CD14-positive monocyte (primary cell): ENCODE measurements around the gene SCN4B. TPM values are rescaled to one million over a fixed set of nuclear protein-coding genes. Genes with fewer than 3 reads are reported as not detected.
A peak's percentile ranks its signal among the peaks of the same experiment; 100 is the strongest.

Experiments
- DNase-seq, 3 donors: peaks; one replicate each; pipeline ENCODE4 v3.0.0-alpha.2; 2011 to 2022
- H2AFZ ChIP-seq: 2 replicates; pipeline ENCODE4 v1.6.0; 2012; ENCODE audit warnings: mild to moderate bottlenecking, low read depth, low read length, inconsistent platforms; ENCODE audit not compliant: insufficient read depth, poor library complexity, severe bottlenecking
- H3K27ac ChIP-seq, 2 donors: 1 replicate in 1 of 2; 2 replicates in 1 of 2; pipeline ENCODE4 v1.5.1; 2012 to 2013; ENCODE audit warnings: low read length in 2 of 2, control low read depth in 1 of 2, inconsistent platforms in 1 of 2, low read depth in 1 of 2, mild to moderate bottlenecking in 1 of 2
- H3K27me3 ChIP-seq, 2 donors: one replicate each; pipeline versions ENCODE4 v1.6.0 to v1.6.1; 2011 to 2013; ENCODE audit warnings: low read length in 2 of 2; ENCODE audit not compliant: control insufficient read depth in 2 of 2, insufficient read depth in 2 of 2
- H3K36me3 ChIP-seq, 2 donors: replicated peaks in 1 of 2; 1 replicate in 1 of 2; 2 replicates in 1 of 2; pipeline versions ENCODE4 v1.5.1 to v1.6.1; 2012 to 2013; ENCODE audit warnings: low read length in 2 of 2, control low read depth in 1 of 2, inconsistent platforms in 1 of 2, mild to moderate bottlenecking in 1 of 2; ENCODE audit not compliant: insufficient read depth in 2 of 2, control insufficient read depth in 1 of 2
- H3K4me1 ChIP-seq, 2 donors: 1 replicate in 1 of 2; 2 replicates in 1 of 2; pipeline versions ENCODE4 v1.5.1 to v1.6.1; 2012 to 2013; ENCODE audit warnings: low read length in 2 of 2, control low read depth in 1 of 2, inconsistent platforms in 1 of 2, mild to moderate bottlenecking in 1 of 2, moderate library complexity in 1 of 2; ENCODE audit not compliant: insufficient read depth in 2 of 2, control insufficient read depth in 1 of 2
- H3K4me2 ChIP-seq: replicated peaks from 2 replicates; pipeline ENCODE3; 2012; ENCODE audit warnings: low read length, moderate library complexity, mild to moderate bottlenecking; ENCODE audit not compliant: poor library complexity, severe bottlenecking; ENCODE audit errors: extremely low read depth
- H3K4me3 ChIP-seq, 3 experiments: fragments of 200-600 bp in 1 of 3; sonication (generic) in 1 of 3; replicated peaks in 1 of 3; 1 replicate in 2 of 3; 2 replicates in 1 of 3; pipeline ENCODE4 v1.5.1; 2011 to 2013; ENCODE audit warnings: low read length in 3 of 3, mild to moderate bottlenecking in 3 of 3, control low read depth in 2 of 3, low read depth in 2 of 3, inconsistent platforms in 1 of 3, moderate library complexity in 1 of 3
- H3K79me2 ChIP-seq: 2 replicates; pipeline ENCODE4 v1.6.0; 2012; ENCODE audit warnings: mild to moderate bottlenecking, control low read depth, inconsistent platforms, low read length, moderate library complexity; ENCODE audit not compliant: insufficient read depth
- H3K9ac ChIP-seq: 2 replicates; pipeline ENCODE4 v1.6.0; 2017; ENCODE audit warnings: low read length, mild to moderate bottlenecking; ENCODE audit not compliant: insufficient read depth, poor library complexity, severe bottlenecking
- H3K9me3 ChIP-seq, 2 donors: replicated peaks in 1 of 2; 1 replicate in 1 of 2; 2 replicates in 1 of 2; pipeline versions ENCODE4 v1.5.1 to v1.6.1; 2012 to 2013; ENCODE audit warnings: low read length in 2 of 2, control low read depth in 1 of 2; ENCODE audit not compliant: control insufficient read depth in 1 of 2, insufficient read depth in 1 of 2
- H4K20me1 ChIP-seq: 2 replicates; pipeline ENCODE4 v1.6.0; 2012; ENCODE audit warnings: mild to moderate bottlenecking, low read length, control low read depth, moderate library complexity; ENCODE audit not compliant: insufficient read depth
- H3K27ac Mint-ChIP-seq, 7 donors: one replicate each; pipeline ENCODE4 v1.8.0; 2020; ENCODE audit warnings: mild to moderate bottlenecking in 7 of 7, mixed read lengths in 7 of 7, moderate library complexity in 6 of 7, inconsistent platforms in 2 of 7
- H3K27me3 Mint-ChIP-seq, 3 donors: one replicate each; pipeline ENCODE4 v1.8.0; 2021 to 2022; ENCODE audit warnings: low read depth in 3 of 3, mild to moderate bottlenecking in 3 of 3, mixed read lengths in 3 of 3, moderate library complexity in 3 of 3, inconsistent platforms in 1 of 3
- H3K36me3 Mint-ChIP-seq, 2 donors: one replicate each; pipeline ENCODE4 v1.8.0; 2020; ENCODE audit warnings: mixed read lengths in 2 of 2, inconsistent platforms in 1 of 2, mild to moderate bottlenecking in 1 of 2
- H3K4me1 Mint-ChIP-seq: one replicate; pipeline ENCODE4 v1.8.0; 2020; ENCODE audit warnings: mild to moderate bottlenecking, mixed read lengths
- H3K4me3 Mint-ChIP-seq, 2 donors: one replicate each; pipeline ENCODE4 v1.8.0; 2020; ENCODE audit warnings: mild to moderate bottlenecking in 2 of 2, mixed read lengths in 2 of 2, moderate library complexity in 1 of 2
- H3K9me3 Mint-ChIP-seq, 7 donors: one replicate each; pipeline ENCODE4 v1.8.0; 2020 to 2022; ENCODE audit warnings: mixed read lengths in 7 of 7, mild to moderate bottlenecking in 6 of 7, moderate library complexity in 6 of 7, inconsistent platforms in 2 of 7
- CTCF ChIP-seq: fragments of 200-600 bp; IDR thresholded peaks from one replicate; pipeline ENCODE4 v1.8.0; 2022; ENCODE audit warnings: antibody characterized with exemption, mild to moderate bottlenecking
- WGBS: methylation state at CpG from one replicate; pipeline ENCODE4 v1.1.5; 2013; ENCODE audit warnings: missing lambda C conversion rate; ENCODE audit not compliant: insufficient coverage; 5-methylcytosine and 5-hydroxymethylcytosine counted together
- intact Hi-C, 2 donors: fragments of 100-400 bp; cut with micrococcal nuclease; formaldehyde crosslinking; loops; one replicate each; pipeline versions ENCODE4 v1.15.0 to v1.15.1; 2023
- polyA plus RNA-seq, 3 donors: library from polyadenylated mRNA; depleted of rRNA in 1 of 3; unstranded in 2 of 3; stranded (reverse) in 1 of 3; fragments of 300-500 nt in 2 of 3; fragments of >200 nt in 1 of 3; fragmentation: Illumina TruSeq in 2 of 3; gene quantifications; 1 replicate in 2 of 3; 2 replicates in 1 of 3; pipeline ENCODE4 v1.2.3, GENCODE V29; 2012 to 2021

The SCN4B gene
- polyA plus RNA-seq, 3 donors = 0.76 TPM; not detected in 2

GRCh38 chr11:118145285-118146227, 7.1 kb downstream of the SCN4B start:
- peak overlapping the region; percentile 53 for H3K9ac ChIP-seq
- H3K27ac Mint-ChIP-seq = peak overlapping the region in 1 of 7 donors; percentile 10

More at GRCh38 chr11:118145285-118146227, 7.1 kb downstream of the SCN4B start:
- Mint-ChIP-seq H3K4me1 (peaks cover 48% of the 10 kb centered on the region), H3K4me3 (peak overlapping the region; percentile 80 to 86), H3K9me3 (peaks cover 0 to 3% (median 0%) of the 10 kb centered on the region in 7 donors), H3K27me3 (peaks cover 9 to 17% (median 12%) of the 10 kb centered on the region in 3 donors), H3K36me3 (peaks cover 0 to 3% of the 10 kb centered on the region in 2 donors)
- TF ChIP-seq CTCF = peak; percentile 88
- peak overlapping the region; percentile 62 to 84 (median 68) for H3K4me3 ChIP-seq
- H3K27ac ChIP-seq = no peak overlapping the region
- H2AFZ ChIP-seq = peak overlapping the region; percentile 93
- peak overlapping the region; percentile 80 for H3K4me2 ChIP-seq
- no peaks in the 10 kb centered on the region for H3K79me2 ChIP-seq
- WGBS = 1% methylated on average over 76 of the region's 78 CpGs
- peak; percentile 64 to 78 (median 73) for DNase-seq
- peaks cover 0 to 8% of the 10 kb centered on the region in 2 donors for H3K27me3 ChIP-seq
- intact Hi-C loops = loop anchor here (2.0 to 10.0 kb wide), 7 partner anchors 42 to 343 kb away; partner anchors contain the start of gene UBE4A (in 1 of the 2)
- peaks cover 34 to 48% of the 10 kb centered on the region in 2 donors for H3K4me1 ChIP-seq
- H3K36me3 ChIP-seq = no peaks in the 10 kb centered on the region
- H3K9me3 ChIP-seq = no peaks in the 10 kb centered on the region
- H4K20me1 ChIP-seq = no peaks in the 10 kb centered on the region
